ENCODE results near the gene PPP4R3A. TPM values are rescaled to one million over a fixed set of nuclear protein-coding genes. Genes with fewer than 3 reads are reported as not detected.

The PPP4R3A gene
- total RNA-seq = 52.9 and 73.3 TPM in 2 replicates

GRCh38 chr14:91510171-91511042, at the start of gene PPP4R3A:
Gene PPP4R3A (minus strand): TSS chr14:91510310. CDS start chr14:91509647, 663 bp downstream.

GRCh38 chr14:91417120-91417982, 92.8 kb downstream of the PPP4R3A start, which contains the start of gene CCDC88C:
Gene CCDC88C (minus strand): TSS chr14:91417820. CDS start chr14:91417690, 130 bp downstream.

Small RNA genes lying within 50 kb of the gene (small RNA-seq; reads per million reads assigned to genes)
- not detected for gene AL133373.1

Other genes starting within 250 kb of the PPP4R3A start
- 39.5 and 40.3 TPM in 2 replicates for gene CCDC88C, start 92.5 kb downstream of the PPP4R3A start, total RNA-seq
- not detected in 2 replicates for gene CATSPERB, start 221.8 kb upstream of the PPP4R3A start, total RNA-seq